Activated naive CD4-positive, alpha-beta T cell treated with anti-CD3 and anti-CD28 coated beads, Interleukin-2, amount 10 ng/mL, durations not matched to agents 7 days and 5 days (primary cell): ENCODE data around the gene DSE.

Source experiments
- CTCF ChIA-PET: fragments of 350-600 bp; sonication (Branson Sonifier 250); formaldehyde crosslinking; loops from one replicate; lab custom pipeline; 2021; ENCODE audit warnings: antibody characterized with exemption; lab: Charles Lee
- DNase-seq: peaks from one replicate; pipeline ENCODE4 v3.0.0-alpha.2; 2020
- H3K27ac Mint-ChIP-seq: one replicate; pipeline ENCODE4 v1.8.0; 2021; ENCODE audit warnings: mild to moderate bottlenecking, moderate library complexity, mixed read lengths
- H3K27me3 Mint-ChIP-seq: one replicate; pipeline ENCODE4 v1.8.0; 2021; ENCODE audit warnings: mild to moderate bottlenecking, mixed read lengths
- H3K36me3 Mint-ChIP-seq: one replicate; pipeline ENCODE4 v1.8.0; 2021; ENCODE audit warnings: mixed read lengths
- H3K4me1 Mint-ChIP-seq: one replicate; pipeline ENCODE4 v1.8.0; 2021; ENCODE audit warnings: mixed read lengths
- H3K4me3 Mint-ChIP-seq: one replicate; pipeline ENCODE4 v1.8.0; 2021; ENCODE audit warnings: mild to moderate bottlenecking, moderate library complexity, mixed read lengths
- H3K9me3 Mint-ChIP-seq: one replicate; pipeline ENCODE4 v1.8.0; 2021; ENCODE audit warnings: mixed read lengths

DSE gene

DNA sequence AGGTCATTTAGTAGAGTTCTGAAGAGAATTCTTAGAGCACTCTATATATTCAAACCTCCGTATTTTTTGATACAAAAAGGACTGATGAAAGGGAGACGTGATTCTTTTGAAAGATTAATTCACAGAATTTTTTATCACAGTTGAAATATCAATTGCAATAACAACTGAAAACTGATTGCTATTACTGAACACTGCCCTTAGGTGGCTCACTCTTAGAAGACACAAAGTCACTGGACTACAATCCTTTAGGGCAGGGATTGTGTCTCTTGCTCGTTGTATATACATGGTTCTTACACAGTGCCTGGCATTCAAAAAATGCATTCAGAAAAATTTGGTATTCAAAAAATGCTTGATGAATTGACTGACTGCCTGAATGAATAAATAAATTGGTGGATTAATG is 73.3 kb downstream of the DSE start:
- Mint-ChIP-seq H3K27ac (no peak overlapping the region), H3K27me3 (peaks cover 25% of the 10 kb centered on the region), H3K4me1 (peaks cover 12% of the 10 kb centered on the region), H3K36me3 (no peaks in the 10 kb centered on the region), H3K9me3 (no peaks in the 10 kb centered on the region), H3K4me3 (no peak overlapping the region)
- DNase-seq, result no peak
- CTCF ChIA-PET, result interaction anchor here (0.7 to 3.0 kb wide), 7 partner anchors 10 to 167 kb away, joined by 3 to 15 read pairs (median 4); no protein-coding TSS in a partner anchor

DNA sequence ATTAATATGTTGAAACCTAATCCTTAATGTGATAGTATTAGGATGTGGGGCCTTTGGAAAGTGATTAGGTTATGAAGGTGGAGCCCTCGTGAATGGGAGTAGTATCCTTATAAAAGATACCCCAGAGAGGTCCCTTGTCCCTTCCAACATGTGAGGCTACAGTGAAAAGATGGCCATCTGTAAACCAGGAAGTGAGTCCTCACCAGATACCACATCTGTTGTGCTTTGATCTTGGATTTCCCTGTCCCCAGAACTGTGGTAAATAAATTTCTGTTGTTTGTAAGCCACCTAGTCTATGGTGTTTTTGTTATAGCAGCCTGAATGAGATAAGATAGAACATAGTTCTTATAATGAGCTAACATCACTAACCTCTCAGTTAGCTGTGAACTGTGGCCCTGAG is 73.8 kb downstream of the DSE start:
- CTCF ChIA-PET, result interaction anchor here (0.7 to 3.0 kb wide), 12 partner anchors 10 to 226 kb away, joined by 3 to 15 read pairs (median 4); no protein-coding TSS in a partner anchor
- no peaks in the 10 kb centered on the region for H3K9me3 Mint-ChIP-seq

DNA sequence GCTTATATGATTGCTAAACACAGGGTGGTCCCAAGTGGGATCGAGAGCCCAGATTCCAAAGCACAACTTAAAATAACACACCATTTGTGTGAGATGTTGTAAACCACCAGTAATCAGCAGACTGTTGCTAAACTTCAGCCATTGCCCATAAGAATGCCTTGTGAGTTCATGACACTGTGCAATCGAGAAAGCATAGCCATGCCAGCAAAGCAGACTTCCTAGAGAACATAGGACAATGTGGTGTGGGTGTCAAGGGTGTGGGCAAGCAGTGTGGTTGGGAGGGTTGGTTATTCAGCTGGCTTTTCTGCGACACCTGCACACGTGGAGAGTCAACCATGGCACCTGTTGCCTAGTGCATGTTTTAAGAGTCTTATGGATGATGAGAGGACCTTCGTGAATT is 74.4 kb downstream of the DSE start:
- H3K9me3 Mint-ChIP-seq, result no peaks in the 10 kb centered on the region
- peaks cover 28% of the 10 kb centered on the region for H3K27me3 Mint-ChIP-seq
- no peak overlapping the region for H3K4me3 Mint-ChIP-seq
- peaks cover 13% of the 10 kb centered on the region for H3K4me1 Mint-ChIP-seq
- CTCF ChIA-PET, result interaction anchor here (0.5 to 3.0 kb wide), 13 partner anchors 10 to 227 kb away, joined by 3 to 15 read pairs (median 4); no protein-coding TSS in a partner anchor
- H3K27ac Mint-ChIP-seq, result no peak overlapping the region
- no peak for DNase-seq
- H3K36me3 Mint-ChIP-seq, result no peaks in the 10 kb centered on the region

More for the DNA sequence above, 73.8 kb downstream of the DSE start:
- DNase-seq, result no peak
- peaks cover 26% of the 10 kb centered on the region for H3K27me3 Mint-ChIP-seq
- no peak overlapping the region for H3K27ac Mint-ChIP-seq
- H3K36me3 Mint-ChIP-seq, result no peaks in the 10 kb centered on the region
- no peak overlapping the region for H3K4me3 Mint-ChIP-seq
- H3K4me1 Mint-ChIP-seq, result peaks cover 12% of the 10 kb centered on the region

DNA sequence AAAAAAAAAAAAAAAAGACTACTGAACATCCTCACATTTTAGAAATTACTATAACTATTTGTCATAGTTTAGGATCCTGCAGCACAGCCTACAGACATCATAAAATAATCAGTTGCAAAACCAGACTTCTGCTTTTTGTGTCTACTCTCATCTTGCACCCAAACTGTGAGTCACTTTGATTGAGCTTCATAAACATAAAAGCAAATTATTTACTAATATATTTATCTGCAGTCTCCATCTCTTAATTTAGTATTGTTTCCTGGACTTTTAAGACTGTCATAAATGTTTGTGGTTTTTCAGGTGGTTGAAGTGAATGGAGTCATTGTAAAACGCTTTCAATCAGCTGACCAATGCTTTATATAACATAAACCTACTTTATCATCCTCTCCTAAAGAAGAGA is 75.7 kb downstream of the DSE start:
- Mint-ChIP-seq H3K27ac (no peak overlapping the region), H3K4me3 (no peak overlapping the region), H3K4me1 (peaks cover 24% of the 10 kb centered on the region), H3K36me3 (no peaks in the 10 kb centered on the region), H3K27me3 (peaks cover 30% of the 10 kb centered on the region), H3K9me3 (no peaks in the 10 kb centered on the region)
- CTCF ChIA-PET, result interaction anchor here (1.0 to 1.3 kb wide), 2 partner anchors 19 to 89 kb away, joined by 3 read pairs; no protein-coding TSS in a partner anchor
- DNase-seq, result no peak

DNA sequence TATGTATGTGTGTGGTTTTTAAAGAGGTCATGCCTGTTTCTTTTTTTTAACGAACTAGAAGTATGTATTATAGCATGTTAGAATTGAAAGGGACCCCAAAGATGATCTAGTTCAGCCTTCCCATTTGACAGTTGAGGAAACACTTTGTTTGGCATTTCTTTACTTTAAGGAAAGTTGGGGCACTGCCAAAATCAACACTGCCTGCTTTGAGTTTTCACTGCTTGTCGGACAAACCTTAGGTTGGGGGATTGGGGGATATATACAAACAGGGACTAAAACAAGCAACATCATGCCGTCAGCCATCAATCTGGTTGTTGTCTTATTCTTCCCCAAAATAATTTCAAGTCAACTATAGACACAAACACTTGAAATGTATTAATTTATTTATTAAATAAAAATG is 76.3 kb downstream of the DSE start:
- Mint-ChIP-seq H3K4me3 (no peak overlapping the region), H3K27ac (no peak overlapping the region), H3K27me3 (peaks cover 31% of the 10 kb centered on the region), H3K9me3 (no peaks in the 10 kb centered on the region), H3K4me1 (peaks cover 26% of the 10 kb centered on the region), H3K36me3 (no peaks in the 10 kb centered on the region)
- no peak for DNase-seq
- CTCF ChIA-PET, result no interaction called here

DNA sequence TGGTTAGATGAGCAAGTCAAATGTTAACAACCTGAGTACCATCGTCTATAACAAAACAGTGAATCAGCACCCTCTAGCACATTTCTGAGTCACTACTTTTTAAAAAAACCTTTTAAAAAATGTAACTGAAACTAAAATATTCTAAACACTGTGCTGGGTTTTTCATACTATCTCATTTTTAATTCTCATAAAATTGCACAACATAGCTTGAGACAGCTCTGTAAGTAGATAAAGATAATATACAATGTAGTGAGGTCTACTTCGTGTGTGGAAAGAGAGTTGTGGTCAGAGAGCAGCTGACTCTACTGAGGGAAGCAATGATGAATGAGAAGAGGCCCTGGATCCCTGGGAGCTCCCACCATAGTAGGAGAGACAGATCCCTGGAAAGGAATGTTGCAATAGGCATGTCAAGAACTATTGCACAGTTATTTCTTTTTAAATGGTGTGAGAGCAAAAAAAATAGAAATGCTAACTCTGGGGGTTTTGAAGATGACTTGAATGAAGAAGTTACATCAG is 76.8 kb downstream of the DSE start:
- Mint-ChIP-seq H3K9me3 (no peaks in the 10 kb centered on the region), H3K27ac (no peak overlapping the region), H3K36me3 (no peaks in the 10 kb centered on the region), H3K4me1 (peaks cover 26% of the 10 kb centered on the region), H3K4me3 (no peak overlapping the region), H3K27me3 (peaks cover 27% of the 10 kb centered on the region)
- DNase-seq, result no peak
- CTCF ChIA-PET, result no interaction called here

DNA sequence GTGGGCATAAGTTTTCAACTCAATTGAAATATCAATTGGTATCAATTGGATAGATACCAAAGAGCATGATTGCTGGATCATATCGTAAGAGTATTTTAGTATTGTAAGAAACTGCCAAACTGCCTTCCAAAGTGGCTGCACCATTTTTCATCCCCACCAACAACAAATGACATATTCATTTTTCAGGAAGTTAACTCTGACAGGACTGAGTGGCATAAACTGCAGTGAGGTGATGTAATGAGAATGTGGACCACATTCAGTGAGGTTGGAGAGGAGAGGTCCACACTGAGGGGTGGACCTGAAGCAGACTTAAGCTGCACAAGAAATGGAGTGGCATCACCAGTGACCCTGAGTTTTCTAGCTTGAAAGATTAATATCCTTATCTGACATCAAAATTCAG is 78.8 kb downstream of the DSE start:
- Mint-ChIP-seq H3K9me3 (no peaks in the 10 kb centered on the region), H3K27ac (no peak overlapping the region), H3K27me3 (peaks cover 34% of the 10 kb centered on the region), H3K4me1 (peaks cover 23% of the 10 kb centered on the region), H3K36me3 (no peaks in the 10 kb centered on the region), H3K4me3 (no peak overlapping the region)
- no peak for DNase-seq
- CTCF ChIA-PET, result no interaction called here

DNA sequence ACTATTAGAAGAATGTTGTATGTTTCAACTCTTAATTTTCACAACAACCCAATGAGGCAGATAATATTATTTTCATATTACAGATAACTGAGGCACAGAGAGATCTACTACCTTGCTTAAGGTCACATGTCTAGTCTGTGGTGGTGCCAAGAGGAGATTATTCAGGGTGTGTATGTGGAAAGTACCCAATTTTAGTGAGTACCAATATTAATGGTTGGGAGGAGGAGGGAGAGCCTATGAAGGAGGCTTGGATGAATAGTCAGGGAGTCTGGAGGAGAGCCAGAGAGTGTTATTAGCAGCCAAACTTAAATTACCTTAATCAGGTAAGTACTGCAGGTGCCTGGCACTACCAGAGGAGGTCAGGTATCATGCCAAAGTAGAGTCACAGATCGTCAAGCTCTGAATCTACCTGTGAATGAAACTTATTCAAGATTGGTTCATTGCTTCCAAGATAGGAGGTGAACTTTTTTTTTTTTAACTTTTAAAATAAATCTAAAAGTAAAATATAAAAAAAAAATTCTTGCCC is 79.5 kb downstream of the DSE start:
- Mint-ChIP-seq H3K27ac (no peak overlapping the region), H3K36me3 (no peaks in the 10 kb centered on the region), H3K4me3 (no peak overlapping the region), H3K27me3 (peaks cover 32% of the 10 kb centered on the region), H3K4me1 (peaks cover 16% of the 10 kb centered on the region), H3K9me3 (no peaks in the 10 kb centered on the region)
- CTCF ChIA-PET, result interaction anchor here (0.7 kb wide), 1 partner anchor 233 kb away, joined by 3 read pairs; no protein-coding TSS in a partner anchor
- DNase-seq, result no peak

DNA sequence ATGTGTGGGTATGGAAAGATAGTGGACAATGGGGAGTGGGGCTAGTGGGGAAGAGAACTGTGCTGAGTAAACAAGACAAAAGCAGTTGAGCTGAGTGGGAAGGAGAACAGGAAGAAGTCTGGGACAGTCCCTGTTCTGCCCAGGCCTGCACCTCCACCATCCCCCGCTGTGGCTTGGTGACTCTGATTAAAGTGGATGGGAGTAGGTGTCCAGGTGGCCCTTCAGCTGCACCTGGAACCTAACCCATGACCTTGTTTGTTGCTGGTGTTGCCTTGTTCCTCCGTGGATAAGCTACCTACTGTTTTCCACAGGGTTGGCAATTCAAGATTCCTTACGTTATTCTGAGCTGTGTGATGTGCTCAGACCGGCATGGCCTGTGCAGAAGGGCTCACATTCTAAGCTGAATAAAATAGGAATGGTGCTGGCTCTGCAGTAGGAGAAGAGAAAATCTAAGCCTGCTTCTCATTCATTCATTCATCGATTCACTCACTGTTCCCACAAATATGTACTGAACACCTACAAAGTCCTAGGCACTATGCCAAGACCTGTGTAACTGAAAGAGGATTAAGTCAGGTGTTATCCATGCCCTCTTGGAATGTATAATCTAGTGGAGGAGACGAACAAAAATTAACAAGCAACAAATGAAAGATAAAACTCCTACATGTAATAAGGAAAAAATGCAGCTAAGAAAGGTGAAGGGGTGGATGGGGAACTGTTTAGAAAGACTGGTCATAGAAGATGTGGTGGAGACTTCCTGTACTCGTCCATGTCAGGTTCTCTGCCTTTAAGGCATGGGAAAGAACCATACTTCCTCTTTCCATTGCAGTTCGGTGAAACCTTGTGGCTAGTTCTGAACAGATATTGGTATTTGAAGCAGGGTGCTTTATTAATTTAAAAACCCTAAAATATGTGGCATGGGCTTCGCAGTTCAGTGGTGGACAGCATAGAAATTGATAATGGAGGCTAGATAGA is 80.3 kb downstream of the DSE start:
- no peak overlapping the region for H3K27ac Mint-ChIP-seq

DNA sequence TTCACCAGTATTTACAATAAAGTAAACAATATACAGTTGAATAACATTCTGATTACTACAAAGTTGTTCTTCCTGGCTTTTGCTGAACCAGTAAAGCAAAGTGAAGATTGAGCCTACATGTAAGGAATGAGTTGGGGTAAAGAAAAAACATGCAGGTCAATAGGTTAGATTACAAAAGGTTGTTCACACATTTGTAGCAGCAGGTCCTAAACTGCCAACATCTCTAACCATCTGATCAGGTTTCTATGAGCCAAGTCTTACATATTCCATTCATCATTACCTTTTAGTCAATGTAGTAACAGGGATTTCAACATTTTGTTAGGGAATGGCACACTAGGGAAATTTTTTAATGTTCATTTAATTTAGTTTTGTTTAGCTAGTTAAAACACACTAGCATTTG is 81.2 kb downstream of the DSE start:
- H3K9me3 Mint-ChIP-seq, result no peaks in the 10 kb centered on the region
- CTCF ChIA-PET, result no interaction called here
- peaks cover 30% of the 10 kb centered on the region for H3K27me3 Mint-ChIP-seq
- no peaks in the 10 kb centered on the region for H3K36me3 Mint-ChIP-seq
- no peak overlapping the region for H3K4me3 Mint-ChIP-seq
- DNase-seq, result no peak
- peaks cover 25% of the 10 kb centered on the region for H3K4me1 Mint-ChIP-seq
- H3K27ac Mint-ChIP-seq, result no peak overlapping the region

More for the DNA sequence above, 80.3 kb downstream of the DSE start:
- H3K27me3 Mint-ChIP-seq, result peaks cover 31% of the 10 kb centered on the region
- CTCF ChIA-PET, result interaction anchor here (0.7 kb wide), 1 partner anchor 234 kb away, joined by 3 read pairs; no protein-coding TSS in a partner anchor
- H3K9me3 Mint-ChIP-seq, result no peaks in the 10 kb centered on the region
- DNase-seq, result no peak
- H3K4me1 Mint-ChIP-seq, result peaks cover 16% of the 10 kb centered on the region
- no peak overlapping the region for H3K4me3 Mint-ChIP-seq
- H3K36me3 Mint-ChIP-seq, result no peaks in the 10 kb centered on the region

DNA sequence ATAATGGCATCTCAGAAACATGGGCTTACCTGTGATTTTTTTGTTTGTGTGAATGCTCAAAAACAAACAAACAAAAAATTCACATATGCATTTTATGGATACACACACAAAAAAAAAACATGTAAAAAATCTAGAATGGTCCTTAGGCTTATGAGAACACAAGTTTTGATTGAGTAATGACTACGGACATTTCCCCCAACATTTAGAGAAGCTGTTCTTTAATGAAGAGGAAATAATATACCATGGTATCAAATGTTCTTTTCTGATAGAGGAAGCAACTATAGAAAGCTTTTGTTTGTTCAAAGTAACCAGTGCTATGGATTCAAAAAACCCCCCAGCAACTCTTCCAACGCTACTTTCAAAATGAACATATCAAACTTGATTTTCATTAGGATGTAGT is 81.8 kb downstream of the DSE start:
- Mint-ChIP-seq H3K27me3 (peaks cover 26% of the 10 kb centered on the region), H3K27ac (no peak overlapping the region), H3K4me1 (peaks cover 31% of the 10 kb centered on the region), H3K4me3 (no peak overlapping the region), H3K36me3 (no peaks in the 10 kb centered on the region), H3K9me3 (no peaks in the 10 kb centered on the region)
- CTCF ChIA-PET, result no interaction called here
- DNase-seq, result no peak

DNA sequence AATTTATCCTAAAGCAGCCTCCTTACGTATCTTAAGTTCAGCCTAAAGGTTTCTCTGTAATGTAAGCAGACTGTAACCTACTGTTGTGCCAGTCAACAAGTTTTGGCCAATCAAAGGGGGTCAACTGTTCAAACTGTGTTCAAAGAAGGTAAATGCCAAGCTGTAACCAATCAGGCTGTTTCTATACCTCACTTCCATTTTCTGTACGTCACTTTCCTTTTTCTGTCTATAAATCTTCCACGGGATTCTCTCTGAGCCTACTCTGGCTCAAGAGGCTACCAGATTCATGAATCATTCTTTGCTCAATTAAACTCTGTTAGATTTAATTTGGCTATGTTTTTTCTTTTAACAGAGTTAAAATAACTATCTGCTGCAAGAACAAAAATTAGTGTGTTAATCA is 85.4 kb downstream of the DSE start:
- H3K36me3 Mint-ChIP-seq, result no peaks in the 10 kb centered on the region
- DNase-seq, result no peak
- H3K4me3 Mint-ChIP-seq, result no peak overlapping the region
- peaks cover 37% of the 10 kb centered on the region for H3K4me1 Mint-ChIP-seq
- no peak overlapping the region for H3K27ac Mint-ChIP-seq
- CTCF ChIA-PET, result no interaction called here
- peaks cover 30% of the 10 kb centered on the region for H3K27me3 Mint-ChIP-seq
- H3K9me3 Mint-ChIP-seq, result no peaks in the 10 kb centered on the region

DNA sequence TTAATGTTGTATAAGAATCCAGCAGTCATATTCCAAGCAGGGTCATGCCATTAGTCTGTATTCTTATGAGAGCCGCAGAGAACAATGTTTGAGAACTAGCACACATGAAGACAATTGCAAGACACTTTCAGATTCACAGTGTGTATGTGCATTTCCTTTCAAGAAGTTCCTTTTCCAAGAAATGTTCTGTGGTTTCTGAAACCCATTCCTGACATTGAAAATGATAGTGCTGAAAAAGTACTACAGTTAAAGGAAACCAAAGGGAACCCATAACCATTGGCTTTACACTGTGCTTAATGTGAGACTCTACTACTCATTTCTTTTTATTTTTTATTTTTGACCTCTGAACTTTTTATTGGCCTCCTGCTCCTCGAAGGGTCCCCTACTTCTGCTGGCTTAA is 86.2 kb downstream of the DSE start:
- Mint-ChIP-seq H3K27ac (no peak overlapping the region), H3K4me1 (peaks cover 40% of the 10 kb centered on the region), H3K4me3 (no peak overlapping the region), H3K36me3 (no peaks in the 10 kb centered on the region), H3K9me3 (no peaks in the 10 kb centered on the region), H3K27me3 (peaks cover 34% of the 10 kb centered on the region)
- DNase-seq, result no peak
- CTCF ChIA-PET, result no interaction called here

DNA sequence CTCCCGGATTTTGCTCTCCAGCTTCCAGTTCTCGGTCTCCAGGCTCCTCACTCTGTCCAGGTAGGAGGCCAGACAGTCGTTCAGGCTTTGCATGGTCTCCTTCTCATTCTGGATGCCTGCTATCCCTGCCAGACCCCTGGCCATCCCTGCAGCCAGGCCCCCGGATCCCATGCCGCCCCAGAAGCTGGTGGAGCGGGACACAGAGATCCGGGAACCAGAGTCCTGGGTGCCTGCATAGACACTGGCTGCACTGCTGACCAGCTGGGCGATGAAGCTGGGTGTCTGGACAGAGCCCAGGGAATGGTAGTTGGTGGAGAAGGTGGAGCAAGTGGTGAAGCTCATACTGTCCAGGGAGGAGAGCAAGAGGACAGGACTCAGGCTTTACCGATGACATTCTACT is 87.5 kb downstream of the DSE start:
- CTCF ChIA-PET, result interaction anchor here (1.2 kb wide), 1 partner anchor 171 kb away, joined by 4 read pairs; no protein-coding TSS in a partner anchor
- Mint-ChIP-seq H3K27ac (no peak overlapping the region), H3K36me3 (peaks cover 1% of the 10 kb centered on the region), H3K4me1 (peaks cover 48% of the 10 kb centered on the region), H3K4me3 (no peak overlapping the region), H3K9me3 (no peaks in the 10 kb centered on the region), H3K27me3 (peaks cover 42% of the 10 kb centered on the region)
- no peak for DNase-seq
